NK-92 (cell line): ENCODE measurements around the gene ZNF532.
"Not testable (repeated sequence)": the region's sequence is repeated elsewhere in the genome, so short reads cannot be mapped to it uniquely, and the experiment has no call there.

Experiments
- DNase-seq: peaks from one replicate; lab custom pipeline; 2025; ENCODE audit not compliant: unreplicated experiment; lab: John Stamatoyannopoulos, UW

ZNF532 gene, protein sequence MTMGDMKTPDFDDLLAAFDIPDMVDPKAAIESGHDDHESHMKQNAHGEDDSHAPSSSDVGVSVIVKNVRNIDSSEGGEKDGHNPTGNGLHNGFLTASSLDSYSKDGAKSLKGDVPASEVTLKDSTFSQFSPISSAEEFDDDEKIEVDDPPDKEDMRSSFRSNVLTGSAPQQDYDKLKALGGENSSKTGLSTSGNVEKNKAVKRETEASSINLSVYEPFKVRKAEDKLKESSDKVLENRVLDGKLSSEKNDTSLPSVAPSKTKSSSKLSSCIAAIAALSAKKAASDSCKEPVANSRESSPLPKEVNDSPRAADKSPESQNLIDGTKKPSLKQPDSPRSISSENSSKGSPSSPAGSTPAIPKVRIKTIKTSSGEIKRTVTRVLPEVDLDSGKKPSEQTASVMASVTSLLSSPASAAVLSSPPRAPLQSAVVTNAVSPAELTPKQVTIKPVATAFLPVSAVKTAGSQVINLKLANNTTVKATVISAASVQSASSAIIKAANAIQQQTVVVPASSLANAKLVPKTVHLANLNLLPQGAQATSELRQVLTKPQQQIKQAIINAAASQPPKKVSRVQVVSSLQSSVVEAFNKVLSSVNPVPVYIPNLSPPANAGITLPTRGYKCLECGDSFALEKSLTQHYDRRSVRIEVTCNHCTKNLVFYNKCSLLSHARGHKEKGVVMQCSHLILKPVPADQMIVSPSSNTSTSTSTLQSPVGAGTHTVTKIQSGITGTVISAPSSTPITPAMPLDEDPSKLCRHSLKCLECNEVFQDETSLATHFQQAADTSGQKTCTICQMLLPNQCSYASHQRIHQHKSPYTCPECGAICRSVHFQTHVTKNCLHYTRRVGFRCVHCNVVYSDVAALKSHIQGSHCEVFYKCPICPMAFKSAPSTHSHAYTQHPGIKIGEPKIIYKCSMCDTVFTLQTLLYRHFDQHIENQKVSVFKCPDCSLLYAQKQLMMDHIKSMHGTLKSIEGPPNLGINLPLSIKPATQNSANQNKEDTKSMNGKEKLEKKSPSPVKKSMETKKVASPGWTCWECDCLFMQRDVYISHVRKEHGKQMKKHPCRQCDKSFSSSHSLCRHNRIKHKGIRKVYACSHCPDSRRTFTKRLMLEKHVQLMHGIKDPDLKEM (N-terminal part only)

DNA sequence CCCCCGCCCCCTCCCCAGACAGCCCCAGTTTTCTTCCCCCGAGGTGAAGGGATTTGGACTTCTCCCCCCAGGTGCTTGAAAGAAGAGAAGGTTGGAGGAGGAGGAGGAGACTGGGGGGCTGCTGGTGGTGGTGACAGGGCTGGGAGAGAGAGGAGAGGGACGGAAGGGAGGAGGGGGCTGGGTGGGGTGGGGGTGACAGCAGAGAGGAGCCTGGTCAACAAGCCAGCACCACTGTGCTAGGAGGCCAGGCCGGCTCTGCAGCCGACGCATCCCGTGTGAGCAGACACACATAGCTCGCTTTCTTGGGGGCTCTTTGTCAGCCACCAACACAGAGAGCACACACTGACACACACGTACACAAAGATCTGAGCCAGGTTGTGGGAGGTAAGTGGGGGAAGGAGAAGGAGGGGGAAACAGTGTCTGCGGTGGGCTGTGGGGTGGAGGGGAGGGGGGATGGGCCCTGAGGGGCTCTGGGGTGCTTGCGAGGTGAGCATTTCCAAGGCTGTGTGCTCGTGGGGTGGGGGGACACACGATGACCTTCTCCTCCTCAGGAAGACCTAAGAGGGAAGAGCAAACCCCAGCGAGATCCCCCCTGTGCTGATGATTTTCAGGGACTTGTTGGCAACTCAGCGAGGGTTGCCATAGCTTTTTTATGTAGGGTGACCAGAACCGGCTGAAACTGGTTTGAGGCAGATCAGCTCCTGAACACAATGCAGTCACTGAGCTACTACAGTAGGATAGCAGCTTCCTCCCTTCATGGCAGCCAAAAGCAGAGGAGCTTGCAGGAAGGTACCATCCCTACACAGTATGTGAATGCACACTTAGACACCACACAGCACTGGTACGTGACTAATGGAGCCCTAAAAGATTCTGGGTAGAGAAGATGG, at the start of gene ZNF532:
Gene ZNF532, plus strand, starts transcription at position 732 of the 887 bp plus-strand sequence. CDS start 53,411 bp downstream, outside the sequence.
- no peak for DNase-seq

DNA sequence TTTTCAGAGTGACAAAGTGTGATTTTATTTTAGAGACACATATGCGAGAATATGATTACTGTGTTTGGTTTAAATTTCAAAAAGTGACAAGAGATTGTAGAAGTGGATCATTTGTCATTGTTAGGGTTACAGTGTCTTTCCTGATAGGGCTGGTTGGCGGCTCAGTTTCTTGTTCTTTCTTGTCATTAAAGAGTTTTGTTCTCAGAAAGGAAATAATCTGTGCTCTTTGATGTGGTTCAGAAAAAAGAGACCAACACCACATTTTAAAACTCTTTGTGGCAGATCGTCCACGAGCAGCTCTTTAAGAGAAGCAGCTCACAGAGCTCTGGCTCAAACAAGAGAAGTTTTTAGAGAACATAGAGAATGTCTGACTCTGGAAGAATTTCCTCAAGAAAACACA, 45.6 kb upstream of the ZNF532 start:
- DNase-seq = no peak

DNA sequence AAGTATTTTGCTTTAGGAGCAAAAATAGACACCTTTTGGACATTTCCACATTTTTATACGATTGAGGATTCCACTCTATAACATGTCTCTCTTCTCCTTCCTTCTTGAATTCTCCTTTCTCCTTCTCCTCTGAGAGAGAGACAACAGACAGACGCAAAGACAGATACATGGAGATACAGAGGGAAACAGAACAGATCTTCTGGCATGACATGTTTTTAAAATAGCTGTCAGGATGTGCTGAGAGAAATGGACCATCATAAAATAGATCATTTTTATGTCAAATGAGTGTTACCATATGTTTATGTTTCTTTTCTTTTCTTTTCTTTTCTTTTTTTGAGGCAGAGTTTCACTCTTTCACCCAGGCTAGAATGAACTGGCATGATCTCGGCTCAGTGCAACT, 44.4 kb upstream of the ZNF532 start:
- no peak for DNase-seq

DNA sequence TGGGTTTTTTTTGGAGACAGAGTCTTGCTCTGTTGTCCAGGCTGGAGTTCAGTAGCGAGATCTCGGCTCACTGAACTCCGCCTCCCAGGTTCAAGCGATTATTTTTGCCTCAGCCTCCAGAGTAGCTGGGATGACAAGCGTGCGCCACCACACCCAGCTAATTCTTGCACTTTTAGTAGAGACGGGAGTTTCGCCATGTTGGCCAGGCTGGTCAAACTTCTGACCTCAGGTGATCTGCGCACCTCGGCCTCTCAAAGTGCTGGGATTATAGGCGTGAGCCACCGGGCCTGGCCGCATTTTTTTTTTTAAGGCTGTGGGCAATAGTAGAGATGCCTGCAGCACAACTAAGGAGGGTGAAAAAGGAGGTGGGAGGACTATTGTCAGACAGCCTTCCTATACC, 41.7 kb upstream of the ZNF532 start:
- no peak for DNase-seq

DNA sequence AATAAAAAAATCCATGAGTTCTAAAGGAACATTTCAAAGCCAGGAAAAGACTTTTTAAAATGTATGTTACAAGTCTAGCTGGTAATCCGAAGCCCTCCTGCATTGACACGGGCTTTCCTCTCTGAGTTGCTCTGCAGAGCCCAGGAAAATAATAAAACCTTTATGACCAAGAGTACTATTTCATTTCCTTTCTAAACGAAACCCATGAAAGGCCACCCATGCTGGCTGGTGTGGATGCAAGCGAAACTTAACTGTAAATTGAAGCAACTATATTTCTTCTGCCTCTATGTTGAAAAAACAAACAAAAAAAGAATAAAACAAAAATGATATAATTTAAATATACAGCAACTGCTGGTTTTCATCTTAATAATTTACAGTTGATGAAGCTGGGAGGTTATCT, 41.3 kb upstream of the ZNF532 start:
- no peak for DNase-seq

DNA sequence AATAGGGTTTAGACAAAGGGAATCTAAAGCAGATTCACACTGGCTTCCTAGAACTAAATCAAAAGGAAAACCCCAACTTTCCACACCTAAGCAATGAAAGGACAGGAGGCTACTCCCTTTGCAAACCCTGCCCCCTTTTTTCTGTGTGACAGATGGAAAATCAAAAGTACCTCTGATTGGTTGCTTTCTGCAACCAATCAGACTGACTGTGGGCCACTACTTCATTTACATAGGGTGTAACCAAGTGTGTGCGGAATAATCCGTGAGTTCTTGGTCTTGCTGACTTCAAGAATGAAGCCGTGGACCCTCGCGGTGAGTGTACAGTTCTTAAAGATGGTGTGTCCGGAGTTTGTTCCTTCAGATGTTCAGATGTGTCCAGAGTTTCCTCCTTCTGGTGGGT, 37.8 kb upstream of the ZNF532 start:
- not testable (repeated sequence) for DNase-seq

DNA sequence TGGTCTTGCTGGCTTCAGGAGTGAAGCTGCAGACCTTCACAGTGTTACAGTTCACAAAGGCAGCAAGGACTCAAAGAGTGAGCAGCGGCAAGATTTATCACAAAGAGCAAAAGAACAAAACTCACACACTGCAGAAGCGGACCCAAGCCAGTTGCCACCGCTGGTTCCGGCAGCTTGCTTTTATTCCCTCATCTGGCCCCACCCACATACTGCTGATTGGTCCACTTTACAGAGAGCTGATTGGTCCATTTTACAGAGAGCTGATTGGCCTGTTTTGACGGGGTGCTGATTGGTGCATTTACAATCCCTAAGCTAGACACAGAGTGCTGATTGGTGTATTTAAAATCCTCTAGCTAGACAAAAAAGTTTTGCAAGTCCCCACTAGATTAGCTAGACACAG, 37.2 kb upstream of the ZNF532 start:
- DNase-seq = no peak

DNA sequence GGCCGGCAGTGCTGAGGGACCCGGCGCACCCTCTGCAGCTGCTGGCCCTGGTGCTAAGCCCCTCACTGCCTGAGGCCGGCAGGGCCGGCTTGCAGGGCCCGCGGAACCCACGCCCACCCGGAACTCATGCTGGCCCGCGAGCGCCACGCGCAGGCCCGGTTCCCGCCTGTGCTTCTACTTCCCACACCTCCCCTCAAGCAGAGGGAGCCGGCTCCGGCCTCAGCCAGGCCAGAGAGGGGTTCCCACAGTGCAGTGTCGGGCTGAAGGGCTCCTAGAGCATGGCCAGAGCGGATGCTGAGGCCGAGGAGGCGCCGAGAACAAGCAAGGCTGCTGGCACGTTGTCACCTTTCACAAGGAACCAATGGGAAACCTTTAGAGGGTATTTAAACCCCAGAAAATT, 36.8 kb upstream of the ZNF532 start:
- DNase-seq = no peak

DNA sequence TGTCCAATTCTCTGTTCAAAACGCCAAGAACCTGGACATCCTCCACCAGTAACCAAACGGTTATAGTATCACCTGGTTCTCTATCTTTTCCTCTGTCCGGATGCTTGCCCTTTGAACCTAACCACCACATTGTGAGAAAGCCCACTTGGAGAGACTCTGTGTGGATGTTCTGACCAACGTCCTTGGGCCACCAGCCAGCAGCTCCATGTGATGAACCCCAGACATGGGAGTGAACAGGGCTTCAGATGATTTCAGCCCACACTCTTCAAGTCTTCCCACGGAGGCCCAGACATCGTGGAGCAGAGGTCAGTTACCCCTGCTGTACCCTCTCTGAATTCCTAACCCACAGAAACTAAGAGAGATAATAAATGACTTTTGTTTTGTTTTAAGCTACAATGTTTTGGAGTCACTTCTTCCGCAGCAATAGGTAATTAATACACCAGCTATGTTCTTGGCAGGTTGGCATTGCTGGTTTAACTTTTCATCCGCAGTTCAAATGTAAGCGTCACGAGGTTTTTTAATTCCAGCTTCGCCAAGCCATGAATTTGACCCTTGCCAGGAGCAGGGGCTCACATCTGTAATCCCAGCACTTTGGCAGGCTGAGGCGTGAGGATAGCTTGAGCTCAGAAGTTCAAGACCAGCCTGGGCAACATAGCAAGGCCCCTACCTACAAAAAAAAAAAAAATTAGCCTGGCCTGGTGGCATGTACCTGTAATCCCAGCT, 36.1 kb upstream of the ZNF532 start:
- no peak for DNase-seq

DNA sequence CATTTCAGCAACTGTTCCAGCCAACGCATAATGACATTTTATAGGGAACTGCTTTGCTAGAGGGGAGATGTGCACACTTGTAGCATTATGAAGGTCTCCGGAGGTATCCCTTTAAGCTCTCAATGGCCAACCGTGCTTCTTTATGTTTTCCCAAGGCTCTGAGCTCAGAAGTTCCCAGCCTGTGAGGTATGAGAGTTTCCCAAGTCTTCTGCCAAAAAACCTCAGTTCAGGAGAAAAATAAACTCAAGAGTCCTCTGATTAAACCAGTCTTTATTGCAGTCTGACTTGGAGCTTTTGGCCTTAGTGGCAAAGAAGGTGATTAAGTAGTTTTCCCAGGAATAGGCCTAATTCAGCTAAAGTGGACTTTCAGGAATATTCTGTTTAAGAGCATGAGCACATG, 35.4 kb upstream of the ZNF532 start:
- no peak for DNase-seq

DNA sequence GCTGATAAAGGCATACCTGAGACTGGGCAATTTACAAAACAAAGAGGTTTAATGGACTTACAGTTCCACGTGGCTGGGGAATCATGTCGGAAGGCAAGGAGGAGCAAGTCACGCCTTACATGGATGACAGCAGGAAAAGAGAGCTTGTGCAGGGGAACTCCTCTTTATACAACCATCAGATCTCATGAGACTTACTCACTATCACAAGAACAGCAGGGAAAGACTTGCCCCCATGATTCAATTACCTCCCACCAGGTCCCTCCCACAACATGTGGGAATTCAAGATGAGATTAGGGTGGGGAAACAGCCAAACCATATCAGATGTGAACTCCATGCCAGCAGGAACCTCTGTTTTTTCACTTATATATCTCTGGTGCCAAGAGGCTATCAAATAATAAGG, 34.8 kb upstream of the ZNF532 start:
- DNase-seq = not testable (repeated sequence)

DNA sequence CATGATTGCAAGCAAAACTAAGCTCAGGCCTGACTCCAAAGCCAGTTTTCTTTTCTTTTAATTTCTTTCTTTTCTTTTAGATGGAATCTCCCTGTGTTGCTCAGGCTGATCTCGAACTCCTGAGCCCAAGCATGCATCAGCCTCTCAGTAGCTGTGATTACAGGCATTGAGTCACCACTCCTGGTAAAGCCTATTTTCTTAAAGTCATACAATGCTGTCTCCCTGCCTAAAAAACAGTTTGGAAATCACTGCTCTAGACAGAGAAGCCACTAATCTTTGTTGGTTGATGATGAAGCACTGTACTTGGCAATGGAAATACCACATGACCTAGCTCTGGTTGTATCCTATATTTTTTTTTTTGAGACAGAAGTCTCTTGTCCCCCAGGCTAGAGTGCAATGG, 33.1 kb upstream of the ZNF532 start:
- DNase-seq = no peak

DNA sequence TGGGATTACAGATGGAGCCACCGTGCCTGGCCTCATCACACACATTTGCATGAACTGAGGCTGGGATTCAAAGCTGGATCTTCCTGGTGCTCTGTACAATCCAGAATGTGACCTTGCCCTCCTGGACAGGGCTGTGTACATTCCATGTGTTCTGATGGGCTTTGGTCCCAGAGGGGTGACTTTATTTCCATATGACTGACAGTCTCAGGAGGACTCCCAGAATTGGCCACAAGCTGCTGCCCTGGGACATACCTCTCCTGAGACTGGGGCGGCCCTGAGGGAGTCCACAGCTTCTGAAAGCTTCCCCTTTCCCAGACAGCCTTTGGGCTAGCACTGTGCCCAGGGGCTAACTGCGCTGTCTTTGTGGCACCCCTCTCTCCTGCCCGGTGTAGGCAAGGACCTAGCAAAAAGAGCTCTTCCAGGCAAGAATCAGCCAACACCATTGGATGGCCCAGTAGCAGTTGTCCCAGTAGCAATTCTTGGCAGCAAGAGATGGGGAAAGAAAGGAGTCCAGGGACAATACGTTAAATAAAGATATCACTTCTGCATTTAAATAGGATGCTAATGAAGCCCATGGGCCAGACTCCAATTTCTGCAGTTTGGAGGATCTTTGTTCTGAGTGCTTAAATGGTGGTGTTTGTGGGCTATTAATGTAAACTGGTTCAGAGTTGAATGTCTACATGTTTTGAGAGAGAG, 26.4 kb upstream of the ZNF532 start:
- no peak for DNase-seq

DNA sequence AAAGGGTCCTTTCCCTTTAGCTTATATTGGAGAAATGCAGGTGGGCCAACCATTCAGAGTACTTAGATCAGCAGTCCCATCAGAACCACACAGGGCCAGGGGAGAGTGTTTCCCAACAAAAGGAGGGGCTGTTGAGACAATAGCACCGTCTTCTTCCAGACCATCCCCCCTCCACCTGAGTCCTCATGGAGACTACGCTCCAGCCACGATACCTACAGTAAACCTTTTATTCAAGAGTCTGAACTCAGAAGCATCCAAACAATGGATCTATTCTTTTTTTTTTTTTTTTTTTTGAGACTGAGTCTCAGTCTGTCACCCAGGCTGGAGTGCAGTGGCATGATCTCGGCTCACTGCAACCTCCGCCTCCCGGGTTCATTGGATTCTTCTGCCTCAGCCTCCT, 25.7 kb upstream of the ZNF532 start:
- no peak for DNase-seq

DNA sequence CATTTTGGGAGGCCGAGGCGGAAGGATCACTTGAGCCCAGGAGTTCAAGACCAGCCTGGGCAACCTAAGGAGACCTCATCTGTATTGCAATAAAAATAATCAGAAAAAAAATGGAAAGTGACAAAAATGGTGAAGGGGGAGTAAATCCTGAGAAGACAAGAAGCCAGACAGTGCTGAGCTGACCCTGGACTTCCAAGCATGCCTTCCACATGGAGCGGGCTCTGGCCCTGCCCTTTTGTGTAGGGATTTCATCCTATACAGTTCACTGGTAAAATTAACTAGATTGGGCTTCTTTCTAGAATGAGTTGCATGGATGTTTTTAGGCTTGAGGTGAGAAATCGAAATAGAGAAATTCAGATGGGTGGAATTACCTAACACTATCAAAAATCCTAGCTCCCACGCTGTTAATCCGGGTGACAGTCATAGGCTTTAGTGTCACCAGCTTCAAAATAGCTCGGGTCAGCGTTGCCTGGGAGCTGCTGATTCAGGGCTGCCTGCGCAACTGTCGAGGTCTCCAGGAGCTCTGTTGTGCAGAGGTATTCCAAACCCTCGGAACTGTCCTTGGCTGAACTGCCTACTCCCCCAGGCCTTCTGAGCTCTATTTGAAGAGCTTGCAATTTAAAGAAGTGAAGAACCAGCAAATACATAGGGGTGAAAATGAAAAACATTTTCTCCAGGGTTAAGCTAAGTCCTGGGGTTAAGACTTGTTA, 21.5 kb upstream of the ZNF532 start:
- no peak for DNase-seq

DNA sequence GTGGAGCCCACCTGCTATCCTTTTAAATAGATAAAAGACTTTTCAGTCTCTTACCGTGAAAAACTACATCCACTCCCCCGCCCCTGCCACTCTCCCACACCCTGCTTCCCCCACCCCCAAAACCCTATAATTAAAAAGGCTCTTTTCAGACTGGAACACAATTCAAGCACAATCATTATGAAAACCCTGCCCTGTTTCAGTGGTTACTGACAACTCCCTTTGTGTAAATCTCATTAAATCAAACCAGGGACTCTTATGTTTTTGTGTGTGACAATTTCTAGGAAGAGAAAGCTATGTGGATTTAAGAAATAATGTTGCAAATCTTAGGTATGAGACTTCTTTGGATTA, 21.0 kb upstream of the ZNF532 start:
- DNase-seq = no peak

DNA sequence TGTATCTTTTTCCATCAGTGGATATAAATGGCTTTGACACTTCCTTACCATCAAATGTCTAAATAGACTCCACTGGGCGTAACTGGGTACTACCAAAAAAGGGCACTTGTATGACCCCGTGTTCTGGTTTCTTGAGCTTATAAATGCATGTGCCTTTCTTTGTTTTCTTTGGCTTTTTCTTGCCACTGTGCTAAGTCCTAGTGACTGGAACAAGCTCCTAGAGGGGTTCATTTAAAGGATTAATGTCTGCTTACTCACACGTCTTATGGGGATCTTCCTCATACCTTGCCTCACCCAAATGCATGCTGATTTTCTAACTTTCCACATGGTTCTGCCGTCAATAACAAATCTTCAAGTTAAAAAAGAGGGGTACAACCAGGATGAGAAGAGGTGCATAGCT, 19.8 kb upstream of the ZNF532 start:
- no peak for DNase-seq

DNA sequence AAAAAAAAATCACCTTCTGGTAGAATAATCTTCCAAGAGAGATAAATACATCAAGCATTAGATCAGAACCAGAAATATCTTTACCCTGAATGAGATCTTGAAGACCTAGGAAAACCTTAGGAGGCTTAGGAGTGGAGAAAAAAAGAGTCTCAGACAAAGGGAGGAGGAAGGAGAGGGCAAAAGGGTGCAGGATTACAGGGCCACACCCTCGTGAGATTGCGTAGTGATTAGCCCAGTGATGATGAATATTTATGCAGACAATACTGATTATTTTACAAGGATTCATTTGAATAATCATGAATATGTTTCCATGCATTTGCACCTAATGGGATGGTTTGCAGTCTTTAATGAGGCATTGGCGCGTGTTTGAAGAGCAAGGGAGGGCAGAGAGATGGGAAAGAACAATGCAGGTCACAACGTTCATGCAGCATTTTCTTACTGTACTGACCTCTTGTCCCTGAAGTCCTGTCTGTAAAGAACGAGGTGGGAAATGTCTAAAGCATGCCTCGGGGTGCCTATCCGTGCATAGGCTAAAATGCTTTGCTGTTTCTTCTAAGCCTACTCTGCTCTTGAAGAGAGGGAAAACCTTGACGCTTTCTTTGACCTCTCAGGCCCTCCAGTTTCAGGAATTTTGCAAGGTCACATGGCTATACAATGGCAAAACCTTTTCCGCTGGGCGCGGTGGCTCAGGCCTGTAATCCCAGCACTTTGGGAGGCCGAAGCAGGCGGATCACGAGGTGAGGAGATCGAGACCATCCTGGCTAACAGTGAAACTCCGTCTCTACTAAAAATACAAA, 18.6 kb upstream of the ZNF532 start:
- no peak for DNase-seq
